ENCODE results near the gene TMEM52B. TPM values are rescaled to one million over a fixed set of nuclear protein-coding genes. Genes with fewer than 3 reads are reported as not detected.

Gene TMEM52B
- polyA plus RNA-seq, 1 donor = 0.09 TPM

Other genes starting within 250 kb of the TMEM52B start
- not detected for gene CLEC2A, start 246.7 kb upstream of the TMEM52B start, polyA plus RNA-seq (ENCODE audit: insufficient read length)
- 0.22 TPM for gene CLEC12A, start 207.6 kb upstream of the TMEM52B start, polyA plus RNA-seq (ENCODE audit: insufficient read length)
- 0.19 TPM for gene CLEC1B, start 179.9 kb upstream of the TMEM52B start, polyA plus RNA-seq (ENCODE audit: insufficient read length)
- gene CLEC12B, start 168.4 kb upstream of the TMEM52B start, polyA plus RNA-seq (ENCODE audit: insufficient read length) = 0.18 TPM
- 0.37 TPM for gene CLEC9A, start 148.3 kb upstream of the TMEM52B start, polyA plus RNA-seq (ENCODE audit: insufficient read length)
- 2.9 TPM for gene CLEC1A, start 80.0 kb upstream of the TMEM52B start, polyA plus RNA-seq (ENCODE audit: insufficient read length)
- gene CLEC7A, start 48.8 kb upstream of the TMEM52B start, polyA plus RNA-seq (ENCODE audit: insufficient read length) = 1.5 TPM
- gene OLR1, start 6.9 kb upstream of the TMEM52B start, polyA plus RNA-seq (ENCODE audit: insufficient read length) = 0.76 TPM
- 22.2 TPM for gene GABARAPL1, start 33.8 kb downstream of the TMEM52B start, polyA plus RNA-seq (ENCODE audit: insufficient read length)
- gene KLRD1, start 128.8 kb downstream of the TMEM52B start, polyA plus RNA-seq (ENCODE audit: insufficient read length) = 1.3 TPM
- gene KLRK1, start 211.0 kb downstream of the TMEM52B start, polyA plus RNA-seq (ENCODE audit: insufficient read length) = 0.58 TPM
- not detected for gene KLRC4, start 230.7 kb downstream of the TMEM52B start, polyA plus RNA-seq (ENCODE audit: insufficient read length)
- not detected for gene KLRC3, start 241.6 kb downstream of the TMEM52B start, polyA plus RNA-seq (ENCODE audit: insufficient read length)